Mucosa of descending colon (tissue), 3 donors: ENCODE data around the gene ZNF697. TPM values are rescaled to one million over a fixed set of nuclear protein-coding genes. Genes with fewer than 3 reads are reported as not detected.

Source experiments
- ATAC-seq: fragments of 200-7000 bp; cut with Tn5 transposase; one replicate; pipeline ENCODE4 v1.9.1; 2020; ENCODE audit warnings: mild to moderate bottlenecking, moderate library complexity
- DNase-seq, 3 donors: peaks; one replicate each; pipeline ENCODE4 v3.0.0-alpha.2; 2020
- H3K36me3 ChIP-seq: fragments of 200-600 bp; one replicate; pipeline ENCODE4 v1.8.0; 2021; ENCODE audit warnings: low read depth, mild to moderate bottlenecking
- H3K4me1 ChIP-seq: fragments of 200-600 bp; one replicate; pipeline ENCODE4 v1.8.0; 2021; ENCODE audit warnings: low read depth, mild to moderate bottlenecking
- H3K4me3 ChIP-seq: fragments of 200-600 bp; one replicate; pipeline ENCODE4 v1.8.0; 2021; ENCODE audit warnings: mild to moderate bottlenecking
- H3K9me3 ChIP-seq: fragments of 200-600 bp; one replicate; pipeline ENCODE4 v1.8.0; 2021; ENCODE audit warnings: mild to moderate bottlenecking
- intact Hi-C, 2 donors: fragments of 100-400 bp; cut with DNase I in 1 of 2; cut with micrococcal nuclease in 1 of 2; formaldehyde crosslinking; loops; one replicate each; pipeline versions ENCODE4 v1.11.0 to v1.11.1; 2022; cut with DNase I, micrococcal nuclease
- total RNA-seq, 3 donors: library from RNA; stranded (reverse); fragmentation: NEBNext Ultra II Directional in 2 of 3; extraction: Animal tissue kit (Norgen Biotek cat#: 25700) in 2 of 3; gene quantifications; one replicate each; pipeline versions ENCODE4 v1.2.1 to v1.2.4, GENCODE V29; 2021 to 2023
- TF ChIP-seq, protein P1 (sequence below): fragments of 200-600 bp; IDR thresholded peaks from one replicate; pipeline ENCODE4 v1.8.0; 2022; ENCODE audit warnings: antibody characterized with exemption, mild to moderate bottlenecking
- donor health status: DM: no; HTN: no; CAD: no; lungs with moderate emphysema.
- donor health status: DM: no; HTN: no; CAD: no.
- donor health status: DM: no; HTN: yes; CAD: no.

Gene ZNF697
- total RNA-seq, 3 donors from 2014 or later: 1.8 to 7.8 (median 2.8) TPM

DNA sequence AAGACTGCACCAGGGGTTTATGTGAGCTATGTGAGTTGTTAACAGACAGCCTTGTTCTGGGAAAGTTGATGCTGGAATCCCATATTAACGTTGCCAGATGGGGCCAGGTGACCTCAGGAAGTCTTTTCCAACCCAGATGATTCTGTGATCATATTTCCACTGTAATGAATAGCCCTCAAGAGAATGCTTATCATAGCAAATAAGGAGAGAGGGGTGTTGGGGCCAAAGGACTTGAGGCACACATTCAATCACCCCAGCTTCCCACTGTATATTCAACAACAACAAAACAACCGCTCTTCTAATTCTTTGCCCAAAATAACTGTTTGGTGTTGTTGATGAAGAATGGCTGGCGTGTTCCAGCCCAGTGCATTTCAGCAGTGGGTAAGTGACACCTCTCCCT is 14.1 kb downstream of the ZNF697 start:
- TF ChIP-seq, protein P1, sequence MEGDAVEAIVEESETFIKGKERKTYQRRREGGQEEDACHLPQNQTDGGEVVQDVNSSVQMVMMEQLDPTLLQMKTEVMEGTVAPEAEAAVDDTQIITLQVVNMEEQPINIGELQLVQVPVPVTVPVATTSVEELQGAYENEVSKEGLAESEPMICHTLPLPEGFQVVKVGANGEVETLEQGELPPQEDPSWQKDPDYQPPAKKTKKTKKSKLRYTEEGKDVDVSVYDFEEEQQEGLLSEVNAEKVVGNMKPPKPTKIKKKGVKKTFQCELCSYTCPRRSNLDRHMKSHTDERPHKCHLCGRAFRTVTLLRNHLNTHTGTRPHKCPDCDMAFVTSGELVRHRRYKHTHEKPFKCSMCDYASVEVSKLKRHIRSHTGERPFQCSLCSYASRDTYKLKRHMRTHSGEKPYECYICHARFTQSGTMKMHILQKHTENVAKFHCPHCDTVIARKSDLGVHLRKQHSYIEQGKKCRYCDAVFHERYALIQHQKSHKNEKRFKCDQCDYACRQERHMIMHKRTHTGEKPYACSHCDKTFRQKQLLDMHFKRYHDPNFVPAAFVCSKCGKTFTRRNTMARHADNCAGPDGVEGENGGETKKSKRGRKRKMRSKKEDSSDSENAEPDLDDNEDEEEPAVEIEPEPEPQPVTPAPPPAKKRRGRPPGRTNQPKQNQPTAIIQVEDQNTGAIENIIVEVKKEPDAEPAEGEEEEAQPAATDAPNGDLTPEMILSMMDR: no peak
- ATAC-seq (no peak), DNase-seq (no peak)
- intact Hi-C loops: no loop called here
- H3K4me3 ChIP-seq: no peak overlapping the region
- H3K9me3 ChIP-seq: no peaks in the 10 kb centered on the region
- no peaks in the 10 kb centered on the region for H3K36me3 ChIP-seq
- H3K4me1 ChIP-seq: peaks cover 11% of the 10 kb centered on the region

- TF ChIP-seq, protein P1: no peak
- H3K9me3 ChIP-seq: no peaks in the 10 kb centered on the region
- no peak for ATAC-seq
- no peak overlapping the region for H3K4me3 ChIP-seq
- H3K36me3 ChIP-seq: no peaks in the 10 kb centered on the region
- intact Hi-C loops: no loop called here
- H3K4me1 ChIP-seq: peaks cover 11% of the 10 kb centered on the region
- DNase-seq: no peak
These were observed 14.5 kb downstream of the ZNF697 start for GRCh38 chr1:119633575-119633974.

DNA sequence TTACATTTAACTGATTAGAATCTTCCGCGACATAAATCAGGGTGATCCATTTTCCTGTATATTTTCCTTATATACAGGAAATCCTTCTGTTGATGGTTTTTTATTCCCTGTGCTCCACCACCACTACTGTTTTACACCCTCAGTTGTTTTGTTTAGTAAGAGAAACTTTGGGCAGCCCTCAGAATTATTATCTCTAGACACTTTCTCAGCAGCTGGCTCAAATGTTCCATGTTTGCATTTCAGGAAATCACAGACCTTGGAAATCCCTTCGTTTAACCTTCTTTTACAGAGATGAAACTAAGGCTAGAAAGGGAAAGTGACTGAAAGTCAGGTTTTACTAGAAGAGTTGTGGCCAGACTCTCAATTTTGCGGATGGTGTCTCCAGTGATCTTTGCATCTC is 15.2 kb downstream of the ZNF697 start:
- intact Hi-C loops: no loop called here
- H3K9me3 ChIP-seq: no peaks in the 10 kb centered on the region
- DNase-seq: no peak
- no peak for ATAC-seq
- H3K36me3 ChIP-seq: no peaks in the 10 kb centered on the region
- TF ChIP-seq, protein P1: no peak
- H3K4me3 ChIP-seq: no peak overlapping the region
- H3K4me1 ChIP-seq: peaks cover 11% of the 10 kb centered on the region

DNA sequence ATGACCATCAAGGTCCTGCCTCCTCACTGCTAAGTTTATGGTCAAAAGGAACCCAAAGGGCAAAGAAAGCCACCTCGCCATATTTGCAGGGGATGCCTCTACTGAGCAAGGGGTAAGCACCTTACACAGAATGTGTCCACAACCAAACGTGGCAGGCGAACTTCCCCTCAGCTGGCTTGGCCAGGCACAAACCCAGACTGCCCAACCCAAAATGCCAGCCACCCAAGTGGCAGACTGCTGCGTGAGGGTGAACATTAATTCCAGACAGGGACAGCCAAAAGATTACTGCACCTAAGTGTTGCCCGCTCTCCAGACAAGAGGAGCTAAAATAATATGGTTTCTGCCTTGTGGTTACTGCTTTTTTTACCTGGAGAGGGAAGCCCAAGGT is 16.0 kb downstream of the ZNF697 start:
- TF ChIP-seq, protein P1: no peak
- Histone ChIP-seq H3K4me1 (peaks cover 11% of the 10 kb centered on the region), H3K36me3 (no peaks in the 10 kb centered on the region), H3K4me3 (no peak overlapping the region), H3K9me3 (no peaks in the 10 kb centered on the region)
- ATAC-seq (no peak), DNase-seq (no peak)
- intact Hi-C loops: no loop called here

DNA sequence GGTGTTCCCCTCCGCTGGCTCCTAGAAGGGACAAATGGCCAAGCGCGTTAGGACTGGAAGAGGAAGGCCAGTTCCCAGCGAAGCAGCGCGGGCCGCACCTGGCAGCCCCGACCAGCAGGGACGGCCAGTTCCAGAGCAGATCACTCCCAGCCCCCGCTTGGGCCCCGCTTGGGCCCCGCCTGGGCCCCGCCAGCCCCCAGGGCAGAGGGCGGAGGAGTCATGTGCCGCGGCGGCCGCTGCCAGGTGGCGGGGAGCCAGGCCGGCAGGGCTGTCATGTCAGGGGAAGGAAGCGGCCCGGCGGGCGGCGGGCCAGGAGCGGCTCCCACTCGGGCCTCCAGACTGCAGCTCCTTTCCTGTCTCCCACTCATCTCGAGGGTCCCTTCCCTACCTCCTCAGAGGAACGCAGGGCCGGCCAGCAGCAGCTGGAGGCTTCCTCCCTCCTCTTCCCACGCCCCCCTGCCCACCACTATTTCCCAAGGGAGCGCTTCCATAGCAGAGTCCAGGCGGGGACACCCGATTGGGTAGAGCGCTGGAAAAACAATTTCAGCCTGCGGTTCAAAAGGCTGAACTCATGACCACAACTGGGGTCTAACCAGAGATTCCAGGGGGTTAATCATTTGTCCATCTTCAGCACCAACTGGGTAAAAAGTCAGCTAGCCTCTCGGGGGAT is 16.5 kb downstream of the ZNF697 start:
- intact Hi-C loops: no loop called here
- TF ChIP-seq, protein P1: no peak
- H3K4me1 ChIP-seq: peaks cover 11% of the 10 kb centered on the region

GRCh38 chr1:119631086-119631432 is 17.0 kb downstream of the ZNF697 start:
- Histone ChIP-seq H3K36me3 (no peaks in the 10 kb centered on the region), H3K4me3 (no peak overlapping the region), H3K4me1 (peaks cover 11% of the 10 kb centered on the region), H3K9me3 (no peaks in the 10 kb centered on the region)
- DNase-seq (peak in 1 of 3 donors; percentile 40), ATAC-seq (no peak)
- TF ChIP-seq, protein P1: no peak
- intact Hi-C loops: no loop called here

More for the DNA sequence above, 16.5 kb downstream of the ZNF697 start:
- H3K9me3 ChIP-seq: no peaks in the 10 kb centered on the region
- no peak overlapping the region for H3K4me3 ChIP-seq
- H3K36me3 ChIP-seq: no peaks in the 10 kb centered on the region
- peak; percentile 86 to 93 (median 88) for DNase-seq
- peak; percentile 97 for ATAC-seq
